Skeletal muscle cell (primary cell): ENCODE results near the gene CD48.
"Not testable (repeated sequence)": the region's sequence is repeated elsewhere in the genome, so short reads cannot be mapped to it uniquely, and the experiment has no call there.

ENCODE experiments used
- DNase-seq: peaks from one replicate; pipeline ENCODE4 v3.0.0-alpha.2; 2010; ENCODE audit warnings: low read depth
- H3K4me3 ChIP-seq: 2 replicates; pipeline ENCODE4 v1.5.1; 2011; ENCODE audit warnings: low read depth, mild to moderate bottlenecking, control low read depth, low read length, moderate library complexity

CD48 gene

DNA sequence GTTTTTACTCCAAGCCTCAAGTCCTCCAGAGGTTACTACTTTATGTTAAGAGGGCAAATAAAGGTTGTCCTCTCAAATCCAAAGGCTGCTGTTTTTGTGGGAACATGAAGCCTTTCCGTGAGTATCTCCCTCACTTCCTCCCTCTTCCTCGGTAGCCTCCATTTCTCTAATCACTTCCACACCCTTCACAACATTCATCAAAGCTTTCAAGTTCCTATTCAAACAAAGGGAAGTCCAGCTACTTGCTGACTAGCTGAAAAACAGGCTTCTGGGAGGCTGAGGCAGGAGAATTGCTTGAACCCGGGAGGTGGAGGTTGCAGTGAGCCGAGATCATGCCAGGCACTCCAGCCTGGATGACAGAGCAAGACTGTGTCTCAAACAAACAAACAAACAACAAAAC, 6.6 kb upstream of the CD48 start:
- no peak overlapping the region for H3K4me3 ChIP-seq

DNA sequence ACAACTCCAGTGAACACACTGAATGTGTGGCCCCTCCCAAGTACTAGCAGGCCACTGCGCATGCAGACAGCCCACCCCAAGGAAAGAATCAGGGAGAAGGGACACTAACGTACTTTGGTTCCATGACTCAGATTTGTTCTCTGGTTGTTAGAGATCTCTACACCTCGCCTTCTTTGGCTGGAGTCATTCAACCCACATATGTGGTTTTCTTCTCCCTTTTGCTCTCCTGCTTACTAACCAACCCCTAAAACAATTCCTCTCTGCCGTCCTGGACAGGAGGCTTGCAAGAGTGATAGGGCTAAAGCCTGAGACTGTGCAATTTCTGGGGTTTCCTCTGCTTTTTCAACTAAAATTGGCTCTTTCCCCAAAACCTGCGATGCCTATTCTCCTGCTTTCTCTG, 5.7 kb upstream of the CD48 start:
- no peak overlapping the region for H3K4me3 ChIP-seq
- no peak for DNase-seq

More for the DNA sequence above, 6.6 kb upstream of the CD48 start:
- DNase-seq = no peak

DNA sequence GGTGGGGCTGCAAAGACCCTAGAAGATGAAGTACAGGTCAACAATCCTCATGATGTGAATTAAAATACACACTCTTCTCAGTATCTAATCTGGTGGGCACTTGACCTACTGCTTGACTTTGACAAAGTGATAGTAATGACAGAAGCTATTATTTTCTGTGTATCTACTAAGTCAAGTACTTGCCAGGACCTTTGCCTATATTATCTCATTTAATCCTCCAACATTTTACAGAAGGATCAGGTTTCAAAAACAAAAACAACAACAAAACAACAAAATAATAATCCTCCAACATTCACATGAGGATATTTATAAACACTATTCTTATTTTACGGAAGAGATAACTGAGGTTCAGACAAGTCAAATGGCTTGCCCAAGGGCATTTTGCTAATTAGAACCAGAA, 4.4 kb upstream of the CD48 start:
- H3K4me3 ChIP-seq = no peak overlapping the region
- no peak for DNase-seq

DNA sequence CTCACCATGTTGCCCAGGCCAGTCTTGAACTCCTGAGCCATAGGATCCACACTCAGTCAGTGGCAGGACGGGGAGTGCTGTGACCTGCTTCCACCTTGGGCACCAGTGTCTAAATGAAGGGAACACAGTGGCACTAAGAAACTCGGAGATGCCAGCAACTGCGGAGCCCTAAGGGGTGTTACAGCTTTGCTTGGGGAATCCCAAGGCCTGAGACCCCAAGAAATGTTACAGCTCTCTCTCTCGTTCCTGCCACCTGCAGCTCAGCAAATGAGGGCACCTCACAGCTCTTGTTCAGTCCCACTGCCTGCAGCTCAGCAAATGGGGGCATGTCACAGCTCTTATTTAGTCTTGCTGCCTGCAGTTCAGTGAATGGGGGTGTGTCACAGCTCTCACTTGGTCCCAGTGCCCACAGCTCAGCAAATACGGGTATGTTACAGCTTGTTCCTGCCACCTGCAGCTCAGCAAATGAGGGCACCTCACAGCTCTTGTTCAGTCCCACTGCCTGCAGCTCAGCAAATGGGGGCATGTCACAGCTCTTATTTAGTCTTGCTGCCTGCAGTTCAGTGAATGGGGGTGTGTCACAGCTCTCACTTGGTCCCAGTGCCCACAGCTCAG, 2.5 kb upstream of the CD48 start:
- not testable (repeated sequence) for H3K4me3 ChIP-seq, DNase-seq

DNA sequence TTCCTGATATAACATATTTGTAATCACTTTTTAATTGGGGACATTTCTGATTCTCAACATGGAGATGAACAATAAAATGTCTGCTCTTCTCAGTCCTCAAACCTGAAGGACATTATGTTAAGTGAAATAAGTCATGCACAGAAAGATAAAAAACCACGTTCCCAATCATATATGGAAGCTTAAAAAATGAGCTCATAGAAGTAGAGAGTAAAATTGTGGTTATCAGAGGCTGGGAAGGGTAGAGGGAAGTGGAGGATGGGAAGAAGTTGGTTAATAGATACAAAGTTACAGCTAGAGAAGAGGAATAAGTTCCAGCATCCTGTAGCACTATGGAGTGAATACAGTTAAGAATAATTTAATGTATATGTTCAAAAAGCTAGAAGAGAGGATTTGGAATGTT, 1.5 kb upstream of the CD48 start:
- H3K4me3 ChIP-seq = no peak overlapping the region
- DNase-seq = no peak

DNA sequence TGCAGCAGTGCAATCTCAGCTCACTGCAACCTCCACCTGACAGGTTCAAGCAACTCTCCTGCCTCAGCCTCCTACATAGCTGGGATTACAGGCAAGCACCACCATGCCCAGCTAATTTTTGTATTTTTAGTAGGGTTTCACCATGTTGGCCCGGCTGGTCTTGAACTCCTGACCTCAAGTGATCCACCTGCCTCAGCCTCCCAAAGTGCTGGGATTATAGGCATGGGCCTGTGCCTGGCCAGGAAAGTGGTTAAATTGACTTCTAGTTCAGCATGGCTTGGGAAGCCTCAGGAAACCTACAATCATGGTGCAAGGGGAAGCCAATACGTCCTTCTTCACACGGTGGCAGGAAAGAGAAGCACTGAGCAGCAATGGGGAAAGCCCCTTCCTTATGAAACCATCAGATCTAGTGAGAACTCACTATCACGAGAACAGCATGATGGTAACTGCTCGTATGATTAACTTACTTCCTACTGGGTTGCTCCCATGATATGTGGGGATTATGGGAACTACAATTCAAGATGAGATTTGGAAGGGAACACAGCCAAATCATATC, 981 bp upstream of the CD48 start:
- not testable (repeated sequence) for DNase-seq

DNA sequence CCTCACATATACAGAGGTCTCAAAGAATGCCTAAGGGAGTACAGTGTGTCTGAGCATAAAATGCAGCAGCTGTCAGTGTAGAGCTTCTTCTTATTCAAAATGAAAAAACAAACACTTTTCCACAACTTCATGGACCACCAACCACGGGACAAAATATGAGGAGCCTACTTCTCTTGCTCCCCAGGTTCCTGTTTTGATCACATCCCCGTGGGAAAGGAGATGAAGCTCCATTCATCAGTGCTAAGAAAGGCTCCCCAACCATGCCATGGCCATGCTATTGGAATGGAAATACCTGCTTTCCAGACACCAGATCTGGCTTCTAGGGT, 383 bp downstream of the CD48 start:
- DNase-seq = no peak
- no peak overlapping the region for H3K4me3 ChIP-seq

More for the DNA sequence above, 981 bp upstream of the CD48 start:
- not testable (repeated sequence) for H3K4me3 ChIP-seq

DNA sequence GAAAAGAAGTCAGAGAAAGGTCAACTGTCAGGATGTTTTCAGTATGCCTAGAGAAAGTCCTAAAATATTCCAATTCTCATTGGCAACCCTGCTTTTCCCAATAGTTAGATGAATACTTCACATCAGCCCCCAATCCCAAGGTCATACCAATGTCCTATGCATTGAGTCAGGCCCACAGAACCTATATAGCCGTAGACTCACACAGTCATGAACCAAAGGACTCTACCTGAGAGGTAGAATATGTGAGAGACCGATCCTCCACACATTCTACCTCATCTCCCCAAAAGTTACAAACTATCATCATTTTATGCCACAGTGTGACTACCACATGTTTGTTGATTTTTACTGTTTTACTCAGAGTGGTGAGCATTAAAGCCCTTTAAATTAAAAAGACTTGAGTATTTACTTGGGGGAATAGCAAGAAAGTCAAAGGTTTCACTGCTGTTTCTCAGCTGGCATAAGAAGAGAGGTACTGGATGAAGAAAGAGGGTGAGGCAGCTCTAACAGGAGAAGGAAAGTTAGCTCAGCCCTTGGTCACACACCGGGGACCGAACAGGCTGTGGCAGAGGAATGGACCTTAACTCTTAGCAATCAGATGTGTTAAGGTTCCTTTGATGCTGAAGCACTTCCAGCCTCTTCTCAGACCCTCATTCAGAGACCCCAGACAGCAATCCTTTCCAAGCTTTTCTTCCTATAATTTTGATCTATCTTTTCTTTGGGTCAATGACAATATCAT, 937 bp downstream of the CD48 start:
- DNase-seq = no peak
- no peak overlapping the region for H3K4me3 ChIP-seq

DNA sequence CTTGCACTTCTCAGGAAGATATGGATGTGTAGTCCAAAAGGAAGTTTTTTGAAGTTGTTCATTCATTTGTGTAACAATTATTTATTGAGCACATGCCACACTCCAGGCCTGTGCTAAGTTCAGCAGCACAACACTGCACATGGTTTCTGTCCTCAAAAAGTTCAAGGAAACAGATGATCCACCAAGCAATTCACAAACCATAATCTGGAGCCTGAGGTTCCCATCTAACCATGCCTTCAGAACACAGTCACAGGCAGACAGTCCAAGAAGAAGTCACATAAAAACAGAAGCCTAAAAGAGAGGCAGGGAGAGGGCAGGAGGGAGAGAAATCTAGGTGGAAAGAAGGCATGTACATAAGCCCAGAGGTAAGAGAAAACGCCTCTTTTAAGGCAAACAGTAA, 1.9 kb downstream of the CD48 start:
- DNase-seq = no peak
- H3K4me3 ChIP-seq = no peak overlapping the region

DNA sequence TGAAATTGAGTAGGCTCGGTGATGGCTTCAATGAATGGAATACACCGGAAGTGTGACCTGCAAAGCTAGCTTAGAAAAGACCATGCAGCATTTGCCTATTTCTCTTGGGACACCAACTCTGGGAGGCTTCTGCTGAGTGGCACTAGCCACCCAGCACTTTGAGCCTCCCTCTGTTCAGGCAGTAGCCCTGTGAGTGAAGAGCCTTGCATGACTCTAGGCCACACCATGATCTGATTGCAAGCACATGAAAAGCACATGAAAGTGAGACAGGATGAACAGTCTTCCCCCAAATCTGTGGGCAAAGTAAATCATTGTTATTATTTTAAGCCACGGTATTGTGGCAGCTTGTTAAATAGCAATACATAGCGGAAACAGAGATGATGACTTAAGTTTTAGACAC, 2.8 kb downstream of the CD48 start:
- H3K4me3 ChIP-seq = no peak overlapping the region

DNA sequence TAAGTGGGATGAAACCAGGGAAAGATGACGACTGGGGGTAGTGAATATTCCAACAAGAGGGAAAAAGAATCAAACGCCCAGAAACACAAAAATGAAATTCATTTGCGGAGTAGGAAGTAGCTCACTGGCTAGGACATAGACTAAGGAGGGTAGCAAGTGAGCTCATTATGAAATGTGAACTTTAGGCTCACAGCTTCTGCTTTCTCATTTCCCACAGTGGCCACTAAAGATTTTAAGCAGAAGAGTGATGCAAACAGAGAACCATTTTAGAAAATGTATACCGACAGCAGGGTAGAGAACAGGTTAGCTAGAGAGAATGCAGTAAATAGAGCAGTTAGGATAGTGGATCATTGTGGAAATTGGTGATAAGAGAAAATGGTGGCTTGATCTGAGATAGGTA, 3.5 kb downstream of the CD48 start:
- no peak overlapping the region for H3K4me3 ChIP-seq
- DNase-seq = no peak

More for the DNA sequence above, 2.8 kb downstream of the CD48 start:
- no peak for DNase-seq

DNA sequence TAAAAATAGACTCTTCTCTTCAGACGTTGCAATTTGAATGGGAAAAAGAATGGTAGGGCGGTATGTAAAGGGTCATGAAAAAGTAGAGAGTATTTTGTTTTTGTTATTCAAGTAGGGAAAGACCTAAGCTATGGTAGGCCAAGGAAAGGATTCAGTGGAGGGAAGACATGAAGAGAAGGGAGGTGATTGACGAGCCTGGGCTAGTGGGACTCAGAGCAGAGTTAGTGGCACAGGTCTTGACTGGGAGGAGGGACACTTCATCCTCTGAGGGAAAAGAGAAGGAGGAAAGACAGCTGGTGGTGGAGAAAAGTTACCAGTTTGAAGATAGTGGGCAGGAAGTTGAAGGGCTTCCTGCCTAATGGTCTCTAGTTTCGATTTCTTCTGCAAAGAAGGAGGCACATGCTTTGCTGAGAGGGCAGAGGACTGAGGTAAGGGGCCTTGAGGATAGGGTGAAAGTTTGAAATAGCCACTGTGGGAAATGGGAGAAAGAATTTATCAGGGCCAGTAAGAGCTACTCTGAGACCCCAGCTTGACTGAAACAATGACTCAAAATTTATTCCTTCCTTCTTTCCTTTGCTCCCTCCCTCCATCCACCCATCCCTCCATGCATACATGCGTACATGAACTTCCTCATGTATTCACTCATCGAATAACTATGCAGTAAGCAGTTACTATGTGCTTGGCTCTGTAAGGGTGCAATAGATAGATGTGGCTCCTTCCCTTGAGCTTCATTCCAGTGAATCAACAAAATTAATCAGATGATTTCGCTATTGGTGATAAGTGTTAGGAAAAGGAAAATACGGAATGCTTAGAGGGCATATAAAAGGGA, 4.2 kb downstream of the CD48 start:
- DNase-seq = no peak
- no peak overlapping the region for H3K4me3 ChIP-seq

DNA sequence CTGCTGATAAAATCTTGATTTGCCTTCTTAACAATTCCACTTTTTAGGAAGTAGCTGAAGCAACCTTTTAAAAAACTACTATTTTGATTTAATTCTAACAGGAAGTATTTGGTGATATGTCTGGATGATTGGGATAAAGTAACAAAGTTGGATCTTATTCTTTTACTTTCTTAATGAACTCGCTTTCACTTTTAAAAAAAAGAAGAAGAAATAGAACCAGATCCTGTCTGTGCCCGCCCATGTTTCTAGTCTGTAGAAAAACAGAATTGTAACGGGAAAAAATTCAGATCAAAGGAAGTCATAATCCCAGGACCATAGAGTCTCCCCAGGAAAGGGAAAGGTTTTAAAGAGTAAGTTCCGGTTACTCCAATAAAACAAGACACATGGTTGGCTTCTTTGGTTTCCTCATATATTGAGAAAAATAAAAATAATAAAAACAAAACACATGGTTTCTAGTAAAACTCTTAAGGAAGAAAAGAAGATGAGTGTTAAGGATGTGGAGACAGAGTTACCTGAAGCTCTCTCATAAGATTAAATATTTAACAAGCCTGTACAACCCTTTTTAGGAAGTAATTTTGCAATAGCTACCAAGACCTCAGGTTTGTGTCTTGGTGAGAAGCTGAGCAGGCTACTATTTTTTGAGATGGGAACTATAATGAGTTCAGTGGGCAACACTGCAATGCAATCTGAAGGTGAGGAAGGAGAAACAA, 4.9 kb downstream of the CD48 start:
- H3K4me3 ChIP-seq = no peak overlapping the region
- DNase-seq = no peak

DNA sequence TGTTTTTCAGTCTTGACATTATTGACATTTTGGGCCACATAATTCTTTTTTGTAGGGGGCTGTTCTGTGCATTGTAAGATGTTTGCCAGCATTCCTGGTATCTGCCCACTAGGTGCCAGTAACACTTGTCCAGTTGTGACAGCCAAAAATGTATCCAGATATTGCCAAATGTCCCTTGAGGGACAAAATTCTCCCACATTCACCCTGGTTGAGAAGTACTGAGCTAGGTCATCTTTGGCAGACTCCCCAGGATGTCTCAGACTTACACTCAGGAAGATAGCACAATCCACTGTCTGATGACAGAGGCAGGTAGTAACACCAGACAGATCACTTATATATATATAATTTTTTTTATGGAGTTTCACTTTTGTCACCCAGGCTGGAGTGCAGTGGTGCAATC, 5.9 kb downstream of the CD48 start:
- no peak for DNase-seq
- no peak overlapping the region for H3K4me3 ChIP-seq

DNA sequence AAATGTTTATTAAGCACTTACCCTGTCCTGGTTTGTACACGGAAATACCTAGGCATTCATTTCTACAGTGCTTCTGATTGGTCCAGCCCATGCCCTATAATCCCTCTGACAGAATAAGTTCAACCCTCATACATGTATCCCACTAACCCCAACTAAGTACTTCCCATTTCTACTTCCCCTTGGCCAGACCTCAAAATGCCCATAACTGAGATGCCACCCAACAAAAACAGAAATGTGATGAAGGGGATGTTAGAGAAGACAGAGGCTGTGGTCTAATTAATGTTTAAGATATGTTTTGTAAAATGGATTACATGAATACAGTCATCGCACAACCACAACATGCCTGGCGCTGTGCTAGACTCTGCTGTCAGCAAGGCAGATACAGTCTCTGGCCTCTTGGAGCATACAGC, 6.4 kb downstream of the CD48 start:
- DNase-seq, H3K4me3 ChIP-seq: not testable (repeated sequence)

DNA sequence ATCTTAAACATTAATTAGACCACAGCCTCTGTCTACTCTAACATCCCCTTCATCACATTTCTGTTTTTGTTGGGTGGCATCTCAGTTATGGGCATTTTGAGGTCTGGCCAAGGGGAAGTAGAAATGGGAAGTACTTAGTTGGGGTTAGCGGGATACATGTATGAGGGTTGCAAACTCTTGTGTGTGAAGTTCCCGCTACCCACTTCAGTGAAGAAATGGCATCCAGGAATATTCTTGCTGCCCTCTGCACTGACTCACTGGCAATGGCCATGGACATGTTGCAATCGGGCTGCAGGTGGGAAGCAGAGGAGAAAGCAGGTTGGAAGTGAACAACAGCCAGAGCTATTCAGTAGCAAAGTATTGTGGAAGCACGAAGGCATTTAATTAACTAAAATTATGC, 7.4 kb downstream of the CD48 start:
- no peak overlapping the region for H3K4me3 ChIP-seq
- no peak for DNase-seq

DNA sequence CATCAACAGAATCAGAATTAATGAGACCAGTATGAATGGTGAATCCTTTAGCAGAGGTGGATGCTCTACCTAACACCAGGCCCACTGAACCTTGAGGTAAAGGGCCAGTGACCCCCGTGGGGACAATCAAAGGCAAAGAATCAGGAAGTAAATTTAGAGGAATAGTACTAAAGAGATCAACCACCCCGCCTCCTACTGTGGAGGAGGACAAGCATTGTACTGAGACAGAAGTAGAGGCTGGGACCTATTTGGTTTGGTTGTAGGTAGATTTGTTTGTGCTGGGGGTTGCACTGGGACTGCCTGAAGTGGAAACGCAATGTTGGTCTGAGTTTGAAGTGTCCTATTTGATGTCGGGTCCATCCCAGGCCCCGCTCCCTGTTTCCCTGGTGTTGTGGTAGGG, 9.5 kb downstream of the CD48 start:
- no peak for DNase-seq
- H3K4me3 ChIP-seq = no peak overlapping the region

DNA sequence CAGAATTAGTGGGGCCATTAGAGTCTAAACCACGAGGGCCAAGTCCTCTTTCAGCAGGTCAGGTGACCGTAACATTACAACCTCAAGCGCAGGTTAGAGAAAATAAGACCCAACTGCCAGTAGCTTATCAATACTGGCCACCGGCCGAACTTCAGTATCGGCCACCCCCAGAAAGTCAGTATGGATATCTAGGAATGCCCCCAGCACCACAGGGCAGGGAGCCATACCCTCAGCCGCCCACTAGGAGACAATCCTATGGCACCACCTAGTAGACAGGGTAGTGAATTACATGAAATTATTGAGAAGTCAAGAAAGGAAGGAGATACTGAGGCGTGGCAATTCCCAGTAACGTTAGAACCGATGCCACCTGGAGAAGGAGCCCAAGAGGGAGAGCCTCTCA, 19.2 kb downstream of the CD48 start:
- DNase-seq = not testable (repeated sequence)

DNA sequence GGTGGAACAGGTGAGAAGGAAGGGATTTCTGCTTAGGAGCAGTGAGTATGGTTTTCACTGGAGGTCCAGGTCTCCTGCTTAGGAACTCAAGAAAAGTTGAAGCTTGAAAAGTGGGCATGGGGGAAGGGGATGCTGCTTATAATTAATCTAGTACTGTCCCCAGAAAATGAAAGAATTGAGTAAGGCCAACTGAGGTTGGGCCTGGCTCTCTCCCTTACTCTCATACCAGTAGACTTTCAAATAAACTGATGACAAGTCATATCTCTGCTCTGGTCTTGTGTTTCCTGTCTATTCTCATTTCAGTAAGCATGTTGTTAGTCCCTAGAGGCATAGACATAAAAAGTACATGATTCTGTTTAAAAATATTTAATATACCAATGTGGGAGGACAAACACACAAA, 26.4 kb downstream of the CD48 start:
- H3K4me3 ChIP-seq = no peak overlapping the region
- DNase-seq = no peak

More for the DNA sequence above, 19.2 kb downstream of the CD48 start:
- not testable (repeated sequence) for H3K4me3 ChIP-seq
